ENCODE measurements around the gene TLR2.
"Not testable (repeated sequence)": the region's sequence is repeated elsewhere in the genome, so short reads cannot be mapped to it uniquely, and the experiment has no call there.

TLR2 gene

GRCh38 chr4:153655928-153656327, 28.2 kb upstream of the TLR2 start:
- Histone ChIP-seq H3K9me3 (ENCODE audit: control insufficient read depth, low read length) (no peaks in the 10 kb centered on the region), H3K4me1 (ENCODE audit: control insufficient read depth, insufficient read depth, low read length, poor library complexity, severe bottlenecking) (peaks cover 13% of the 10 kb centered on the region), H3K27ac (ENCODE audit: insufficient read depth, low read length, poor library complexity, severe bottlenecking) (no peak overlapping the region), H3K36me3 (ENCODE audit: control insufficient read depth, insufficient read depth, low read length) (no peaks in the 10 kb centered on the region), H3K4me3 (ENCODE audit: insufficient read depth, low read depth, low read length, poor library complexity, severe bottlenecking) (no peak overlapping the region), H3K27me3 (replicated peaks; ENCODE audit: control insufficient read depth, insufficient read depth, low read length, poor library complexity, severe bottlenecking) (no peaks in the 10 kb centered on the region)
- DNase-seq, result no peak

DNA sequence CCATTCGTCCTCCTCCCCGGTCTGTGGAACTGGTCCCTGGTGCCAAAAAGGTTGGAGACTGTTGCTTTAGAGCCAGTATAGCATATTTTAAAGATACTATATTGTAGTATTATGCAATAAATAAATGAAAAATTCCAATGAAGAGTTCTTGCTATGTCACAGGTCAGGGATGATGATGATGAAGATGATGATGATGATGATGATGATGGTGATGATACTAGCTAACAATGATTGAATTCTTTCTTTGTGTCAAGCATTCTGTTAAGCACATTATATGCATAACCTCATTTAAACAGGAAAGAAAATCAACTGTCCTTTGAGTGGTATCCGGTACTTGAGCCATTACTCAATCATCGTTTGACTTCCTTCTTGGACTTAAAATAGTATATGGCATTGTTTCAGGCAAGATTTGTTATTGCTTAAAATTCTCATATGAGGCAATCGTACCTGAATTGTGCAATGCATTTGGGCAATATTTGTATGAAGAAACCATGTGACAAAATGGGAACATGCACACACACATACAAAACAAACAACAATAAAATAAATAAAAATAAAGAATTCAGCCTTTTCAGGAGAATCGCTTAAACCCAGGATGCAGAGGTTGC, 22.8 kb upstream of the TLR2 start:
- no peaks in the 10 kb centered on the region for H3K4me1 ChIP-seq (ENCODE audit: control insufficient read depth, insufficient read depth, low read length, poor library complexity, severe bottlenecking)
- no peaks in the 10 kb centered on the region for H3K36me3 ChIP-seq (ENCODE audit: control insufficient read depth, insufficient read depth, low read length)
- DNase-seq, result no peak
- H3K27me3 ChIP-seq (replicated peaks; ENCODE audit: control insufficient read depth, insufficient read depth, low read length, poor library complexity, severe bottlenecking), result no peaks in the 10 kb centered on the region
- H3K9me3 ChIP-seq (ENCODE audit: control insufficient read depth, low read length), result no peaks in the 10 kb centered on the region
- no peak overlapping the region for H3K4me3 ChIP-seq (ENCODE audit: insufficient read depth, low read depth, low read length, poor library complexity, severe bottlenecking)
- H3K27ac ChIP-seq (ENCODE audit: insufficient read depth, low read length, poor library complexity, severe bottlenecking), result no peak overlapping the region

- Histone ChIP-seq H3K36me3 (ENCODE audit: control insufficient read depth, insufficient read depth, low read length) (no peaks in the 10 kb centered on the region), H3K27me3 (replicated peaks; ENCODE audit: control insufficient read depth, insufficient read depth, low read length, poor library complexity, severe bottlenecking) (no peaks in the 10 kb centered on the region), H3K4me3 (ENCODE audit: insufficient read depth, low read depth, low read length, poor library complexity, severe bottlenecking) (no peak overlapping the region), H3K4me1 (ENCODE audit: control insufficient read depth, insufficient read depth, low read length, poor library complexity, severe bottlenecking) (no peaks in the 10 kb centered on the region), H3K27ac (ENCODE audit: insufficient read depth, low read length, poor library complexity, severe bottlenecking) (no peak overlapping the region), H3K9me3 (ENCODE audit: control insufficient read depth, low read length) (no peaks in the 10 kb centered on the region)
- DNase-seq, result no peak
Measured at GRCh38 chr4:153661908-153662307, 22.2 kb upstream of the TLR2 start.

- no peaks in the 10 kb centered on the region for H3K4me1 ChIP-seq (ENCODE audit: control insufficient read depth, insufficient read depth, low read length, poor library complexity, severe bottlenecking)
Measured at GRCh38 chr4:153663667-153664066, 20.4 kb upstream of the TLR2 start.

DNA sequence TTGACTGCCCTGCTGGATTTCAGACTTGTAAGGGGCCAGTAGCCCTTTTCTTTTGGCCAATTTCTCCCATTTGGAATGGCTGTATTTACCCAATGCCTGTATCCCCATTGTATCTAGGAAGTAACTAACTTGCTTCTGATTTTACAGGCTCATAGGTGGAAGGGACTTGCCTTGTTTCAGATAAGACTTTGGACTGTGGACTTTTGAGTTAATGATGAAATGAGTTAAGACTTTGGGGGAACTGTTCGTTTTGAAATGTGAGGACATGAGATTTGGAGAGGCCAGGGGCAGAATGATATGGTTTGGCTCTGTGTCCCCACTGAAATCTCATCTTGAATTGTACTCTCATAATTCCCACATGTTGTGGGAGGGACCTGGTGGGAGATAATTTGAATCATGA, 17.6 kb upstream of the TLR2 start:
- H3K4me3 ChIP-seq (ENCODE audit: insufficient read depth, low read depth, low read length, poor library complexity, severe bottlenecking); H3K36me3 ChIP-seq (ENCODE audit: control insufficient read depth, insufficient read depth, low read length); H3K4me1 ChIP-seq (ENCODE audit: control insufficient read depth, insufficient read depth, low read length, poor library complexity, severe bottlenecking); DNase-seq; H3K27ac ChIP-seq (ENCODE audit: insufficient read depth, low read length, poor library complexity, severe bottlenecking); H3K27me3 ChIP-seq (replicated peaks; ENCODE audit: control insufficient read depth, insufficient read depth, low read length, poor library complexity, severe bottlenecking); H3K9me3 ChIP-seq (ENCODE audit: control insufficient read depth, low read length): not testable (repeated sequence)

More at GRCh38 chr4:153663667-153664066, 20.4 kb upstream of the TLR2 start:
- Histone ChIP-seq H3K4me3 (ENCODE audit: insufficient read depth, low read depth, low read length, poor library complexity, severe bottlenecking) (no peak overlapping the region), H3K36me3 (ENCODE audit: control insufficient read depth, insufficient read depth, low read length) (no peaks in the 10 kb centered on the region), H3K27ac (ENCODE audit: insufficient read depth, low read length, poor library complexity, severe bottlenecking) (no peak overlapping the region), H3K9me3 (ENCODE audit: control insufficient read depth, low read length) (no peaks in the 10 kb centered on the region), H3K27me3 (replicated peaks; ENCODE audit: control insufficient read depth, insufficient read depth, low read length, poor library complexity, severe bottlenecking) (no peaks in the 10 kb centered on the region)
- no peak for DNase-seq

DNA sequence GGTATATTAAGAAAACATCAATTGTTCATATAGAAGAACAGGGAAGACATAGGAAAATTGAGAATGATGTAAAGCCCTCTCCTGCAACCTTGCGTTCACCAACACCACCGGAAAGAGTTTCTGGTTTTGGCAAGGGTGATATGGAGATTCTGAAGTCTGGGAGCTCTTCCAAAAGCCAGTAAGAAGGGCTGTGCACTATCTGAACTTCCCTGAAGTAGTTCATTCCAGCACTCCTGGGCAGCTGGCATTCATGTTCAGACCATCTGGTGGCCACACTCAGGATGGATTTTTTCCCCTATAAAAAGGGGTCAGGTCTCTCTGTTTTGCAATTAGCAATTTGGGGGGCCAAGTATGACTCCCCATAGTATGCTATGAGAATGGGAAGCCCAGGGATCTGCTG, 15.4 kb upstream of the TLR2 start:
- Histone ChIP-seq H3K27me3 (replicated peaks; ENCODE audit: control insufficient read depth, insufficient read depth, low read length, poor library complexity, severe bottlenecking) (no peaks in the 10 kb centered on the region), H3K27ac (ENCODE audit: insufficient read depth, low read length, poor library complexity, severe bottlenecking) (no peak overlapping the region), H3K4me3 (ENCODE audit: insufficient read depth, low read depth, low read length, poor library complexity, severe bottlenecking) (no peak overlapping the region), H3K4me1 (ENCODE audit: control insufficient read depth, insufficient read depth, low read length, poor library complexity, severe bottlenecking) (no peaks in the 10 kb centered on the region), H3K36me3 (ENCODE audit: control insufficient read depth, insufficient read depth, low read length) (no peaks in the 10 kb centered on the region), H3K9me3 (ENCODE audit: control insufficient read depth, low read length) (no peaks in the 10 kb centered on the region)
- no peak for DNase-seq

DNA sequence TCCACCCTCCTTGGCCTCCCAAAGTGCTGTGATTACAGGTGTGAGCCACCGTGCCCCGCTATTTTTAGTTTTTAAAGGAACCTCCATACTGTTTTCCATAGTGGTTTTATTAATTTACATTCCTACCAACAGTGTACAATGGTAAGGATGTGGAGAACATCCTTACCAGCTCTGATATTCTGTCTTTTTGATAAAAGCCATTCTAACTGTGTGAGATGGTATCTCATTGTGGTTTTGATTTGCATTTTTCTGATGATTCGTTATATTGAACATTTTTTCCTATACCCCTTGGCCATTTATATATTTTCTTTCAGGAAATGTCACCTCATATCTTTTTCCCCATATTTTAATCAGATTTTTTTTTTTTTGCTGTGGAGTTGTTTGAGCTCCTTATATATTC, 14.2 kb upstream of the TLR2 start:
- H3K9me3 ChIP-seq (ENCODE audit: control insufficient read depth, low read length), result no peaks in the 10 kb centered on the region
- no peaks in the 10 kb centered on the region for H3K4me1 ChIP-seq (ENCODE audit: control insufficient read depth, insufficient read depth, low read length, poor library complexity, severe bottlenecking)
- DNase-seq, result no peak
- no peak overlapping the region for H3K4me3 ChIP-seq (ENCODE audit: insufficient read depth, low read depth, low read length, poor library complexity, severe bottlenecking)
- no peaks in the 10 kb centered on the region for H3K36me3 ChIP-seq (ENCODE audit: control insufficient read depth, insufficient read depth, low read length)
- H3K27ac ChIP-seq (ENCODE audit: insufficient read depth, low read length, poor library complexity, severe bottlenecking), result no peak overlapping the region
- no peaks in the 10 kb centered on the region for H3K27me3 ChIP-seq (replicated peaks; ENCODE audit: control insufficient read depth, insufficient read depth, low read length, poor library complexity, severe bottlenecking)

- Histone ChIP-seq H3K4me3 (ENCODE audit: insufficient read depth, low read depth, low read length, poor library complexity, severe bottlenecking) (no peak overlapping the region), H3K9me3 (ENCODE audit: control insufficient read depth, low read length) (no peaks in the 10 kb centered on the region), H3K27ac (ENCODE audit: insufficient read depth, low read length, poor library complexity, severe bottlenecking) (no peak overlapping the region), H3K4me1 (ENCODE audit: control insufficient read depth, insufficient read depth, low read length, poor library complexity, severe bottlenecking) (no peaks in the 10 kb centered on the region), H3K36me3 (ENCODE audit: control insufficient read depth, insufficient read depth, low read length) (no peaks in the 10 kb centered on the region), H3K27me3 (replicated peaks; ENCODE audit: control insufficient read depth, insufficient read depth, low read length, poor library complexity, severe bottlenecking) (no peaks in the 10 kb centered on the region)
- DNase-seq, result no peak
Measured at GRCh38 chr4:153676486-153676885, 7.6 kb upstream of the TLR2 start.

- DNase-seq, result no peak
- no peak overlapping the region for H3K27ac ChIP-seq (ENCODE audit: insufficient read depth, low read length, poor library complexity, severe bottlenecking)
- H3K36me3 ChIP-seq (ENCODE audit: control insufficient read depth, insufficient read depth, low read length), result no peaks in the 10 kb centered on the region
- H3K9me3 ChIP-seq (ENCODE audit: control insufficient read depth, low read length), result no peaks in the 10 kb centered on the region
- H3K4me1 ChIP-seq (ENCODE audit: control insufficient read depth, insufficient read depth, low read length, poor library complexity, severe bottlenecking), result no peaks in the 10 kb centered on the region
- H3K27me3 ChIP-seq (replicated peaks; ENCODE audit: control insufficient read depth, insufficient read depth, low read length, poor library complexity, severe bottlenecking), result no peaks in the 10 kb centered on the region
- H3K4me3 ChIP-seq (ENCODE audit: insufficient read depth, low read depth, low read length, poor library complexity, severe bottlenecking), result no peak overlapping the region
Measured at GRCh38 chr4:153676984-153677383, 7.1 kb upstream of the TLR2 start.

DNA sequence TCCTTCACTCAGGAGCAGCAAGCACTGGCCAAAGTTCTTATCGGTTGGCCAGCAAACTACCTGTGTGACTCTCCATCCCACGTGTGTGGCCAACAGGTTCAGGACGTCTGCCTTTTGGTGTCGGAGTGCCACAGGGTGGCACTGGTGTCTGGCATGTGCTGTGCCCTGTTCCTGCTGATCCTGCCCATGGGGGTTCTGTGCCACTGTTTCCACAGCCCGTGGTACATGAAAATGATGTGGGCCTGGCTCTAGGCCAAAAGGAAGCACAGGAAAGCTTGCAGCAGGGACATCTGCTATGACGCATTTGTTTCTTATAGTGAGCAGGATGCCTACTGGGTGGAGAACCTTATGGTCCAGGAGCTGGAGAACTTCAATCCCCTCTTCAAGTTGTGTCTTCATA, 4.6 kb upstream of the TLR2 start:
- H3K4me1 ChIP-seq (ENCODE audit: control insufficient read depth, insufficient read depth, low read length, poor library complexity, severe bottlenecking), result peaks cover 7% of the 10 kb centered on the region
- H3K27ac ChIP-seq (ENCODE audit: insufficient read depth, low read length, poor library complexity, severe bottlenecking), result no peak overlapping the region
- no peaks in the 10 kb centered on the region for H3K36me3 ChIP-seq (ENCODE audit: control insufficient read depth, insufficient read depth, low read length)
- no peak for DNase-seq
- peaks cover 5% of the 10 kb centered on the region for H3K27me3 ChIP-seq (replicated peaks; ENCODE audit: control insufficient read depth, insufficient read depth, low read length, poor library complexity, severe bottlenecking)
- no peak overlapping the region for H3K4me3 ChIP-seq (ENCODE audit: insufficient read depth, low read depth, low read length, poor library complexity, severe bottlenecking)
- no peaks in the 10 kb centered on the region for H3K9me3 ChIP-seq (ENCODE audit: control insufficient read depth, low read length)

All from effector memory CD4-positive, alpha-beta T cell (primary cell).